B cell (primary cell): ENCODE results near the gene ARHGAP15. TPM values are rescaled to one million over a fixed set of nuclear protein-coding genes. Genes with fewer than 3 reads are reported as not detected.

Experiments
- ATAC-seq: fragments of 200-7000 bp; cut with Tn5 transposase; one replicate; pipeline ENCODE4 v1.10.0; 2021; ENCODE audit warnings: low read depth, mild to moderate bottlenecking, moderate number of reproducible peaks, moderate library complexity
- CTCF ChIA-PET: fragments of 350-600 bp; sonication (Branson Sonifier 250); formaldehyde crosslinking; loops from one replicate; lab custom pipeline; 2021; ENCODE audit warnings: antibody characterized with exemption, inconsistent platforms; lab: Charles Lee
- POLR2A ChIA-PET: fragments of 350-600 bp; sonication (Branson Sonifier 250); formaldehyde crosslinking; loops from one replicate; lab custom pipeline; 2021; ENCODE audit warnings: antibody characterized with exemption; lab: Charles Lee
- DNase-seq: peaks from one replicate; pipeline ENCODE4 v3.0.0; 2013
- H2AFZ ChIP-seq: 2 replicates; pipeline ENCODE4 v1.6.1; 2012; ENCODE audit warnings: mild to moderate bottlenecking, low read depth, low read length; ENCODE audit not compliant: insufficient read depth, poor library complexity, severe bottlenecking
- H3K27ac ChIP-seq, 2 donors: 1 replicate in 1 of 2; 2 replicates in 1 of 2; pipeline ENCODE4 v1.5.1; 2012 to 2013; ENCODE audit warnings: low read length in 2 of 2, mild to moderate bottlenecking in 2 of 2, moderate library complexity in 1 of 2
- H3K27me3 ChIP-seq, 4 experiments: fragments of 200-600 bp in 1 of 4; sonication (generic) in 1 of 4; replicated peaks in 1 of 4; 1 replicate in 2 of 4; 2 replicates in 2 of 4; pipeline versions ENCODE4 v1.6.1 to v1.7.0; 2013 to 2016; ENCODE audit warnings: low read length in 3 of 4, mild to moderate bottlenecking in 2 of 4, mixed read lengths in 1 of 4, moderate library complexity in 1 of 4; ENCODE audit not compliant: insufficient read depth in 4 of 4, control insufficient read depth in 3 of 4; ENCODE audit errors: control extremely low read depth in 1 of 4
- H3K36me3 ChIP-seq, 2 experiments: replicated peaks in 1 of 2; 1 replicate in 1 of 2; 2 replicates in 1 of 2; pipeline versions ENCODE4 v1.6.1 to v1.7.1; 2013; ENCODE audit warnings: low read length in 1 of 2; ENCODE audit not compliant: insufficient read depth in 2 of 2, control insufficient read depth in 1 of 2; ENCODE audit errors: control extremely low read depth in 1 of 2, extremely low read depth in 1 of 2
- H3K4me1 ChIP-seq, 2 donors: fragments of 200-600 bp in 1 of 2; sonication (generic) in 1 of 2; 1 replicate in 1 of 2; 2 replicates in 1 of 2; pipeline versions ENCODE4 v1.5.1 to v1.6.1; 2013 to 2017; ENCODE audit warnings: low read length in 2 of 2; ENCODE audit not compliant: control insufficient read depth in 2 of 2, insufficient read depth in 2 of 2
- H3K4me2 ChIP-seq: replicated peaks from 2 replicates; pipeline ENCODE3; 2012; ENCODE audit warnings: mild to moderate bottlenecking, low read depth, low read length; ENCODE audit not compliant: poor library complexity, severe bottlenecking
- H3K4me3 ChIP-seq, 5 experiments: fragments of 200-600 bp in 1 of 5; sonication (generic) in 1 of 5; 1 replicate in 3 of 5; 2 replicates in 2 of 5; pipeline versions ENCODE4 v1.5.1 to v1.7.0; 2011 to 2016; ENCODE audit warnings: low read length in 4 of 5, mild to moderate bottlenecking in 4 of 5, low read depth in 2 of 5, control low read depth in 1 of 5, moderate library complexity in 1 of 5; ENCODE audit not compliant: insufficient read depth in 1 of 5; ENCODE audit errors: control extremely low read depth in 1 of 5, extremely low read depth in 1 of 5
- H3K79me2 ChIP-seq: fragments of 200-600 bp; sonication (generic); one replicate; pipeline ENCODE4 v1.6.0; 2016; ENCODE audit warnings: low read length; ENCODE audit not compliant: control insufficient read depth, insufficient read depth
- H3K9ac ChIP-seq: fragments of 200-600 bp; sonication (generic); 2 replicates; pipeline ENCODE4 v1.6.1; 2017; ENCODE audit warnings: mild to moderate bottlenecking, low read length, moderate library complexity
- H3K9me3 ChIP-seq, 3 donors: one replicate each; pipeline versions ENCODE4 v1.6.1 to v1.7.1; 2013; ENCODE audit warnings: low read length in 2 of 3; ENCODE audit not compliant: control insufficient read depth in 2 of 3, insufficient read depth in 1 of 3; ENCODE audit errors: control extremely low read depth in 1 of 3
- H4K20me1 ChIP-seq: 2 replicates; pipeline ENCODE4 v1.6.0; 2012; ENCODE audit warnings: mild to moderate bottlenecking, low read length; ENCODE audit not compliant: insufficient read depth, control insufficient read depth, poor library complexity, severe bottlenecking
- H3K27ac Mint-ChIP-seq: one replicate; pipeline ENCODE4 v1.8.0; 2021; ENCODE audit warnings: mixed read lengths
- H3K27me3 Mint-ChIP-seq: one replicate; pipeline ENCODE4 v1.8.0; 2021; ENCODE audit warnings: mixed read lengths
- H3K4me1 Mint-ChIP-seq: one replicate; pipeline ENCODE4 v1.8.0; 2021; ENCODE audit warnings: mixed read lengths
- H3K4me3 Mint-ChIP-seq: one replicate; pipeline ENCODE4 v1.8.0; 2021; ENCODE audit warnings: mixed read lengths
- H3K9me3 Mint-ChIP-seq: one replicate; pipeline ENCODE4 v1.8.0; 2022; ENCODE audit warnings: mixed read lengths; ENCODE audit not compliant: insufficient read depth
- CTCF ChIP-seq: fragments of 200-600 bp; IDR thresholded peaks from one replicate; pipeline ENCODE4 v1.8.0; 2022; ENCODE audit warnings: antibody characterized with exemption, mild to moderate bottlenecking
- EZH2 ChIP-seq: IDR thresholded peaks from 2 replicates; pipeline ENCODE4 v1.6.1; 2012; ENCODE audit warnings: borderline replicate concordance, low read depth, mild to moderate bottlenecking, moderate library complexity, low read length; ENCODE audit not compliant: insufficient read depth, poor library complexity, severe bottlenecking
- WGBS: methylation state at CpG from one replicate; pipeline ENCODE4 v1.1.5; 2013; ENCODE audit warnings: missing lambda C conversion rate; ENCODE audit not compliant: insufficient coverage; 5-methylcytosine and 5-hydroxymethylcytosine counted together
- intact Hi-C: fragments of 100-400 bp; cut with micrococcal nuclease; formaldehyde crosslinking; loops from one replicate; pipeline ENCODE4 v1.10.0; 2022
- polyA plus RNA-seq: library from polyadenylated mRNA; depleted of rRNA; stranded (reverse); fragments of >200 nt; gene quantifications from 2 replicates; pipeline ENCODE4 v1.2.3, GENCODE V29; 2012
- total RNA-seq, 2 donors: library from RNA; stranded (reverse); fragments of 120-200 nt in 1 of 2; gene quantifications; 1 replicate in 1 of 2; 2 replicates in 1 of 2; pipeline versions ENCODE4 v1.2.3 to v1.2.4, GENCODE V29; 2013 to 2022

The ARHGAP15 gene
- total and polyA plus RNA-seq, 2 donors (not counting 1 experiment from before 2014, with no cell fraction given), result 58.6 to 187 TPM

GRCh38 chr2:143280097-143280757 is 151.0 kb downstream of the ARHGAP15 start:
- peak overlapping the region in 1 of 2 donors; percentile 37 for H3K27ac ChIP-seq
- no CpG with 5 or more reads among the region's 3 CpGs for WGBS
- DNase-seq (no peak), ATAC-seq (no peak)
- H3K9me3 ChIP-seq, result no peaks in the 10 kb centered on the region
- Mint-ChIP-seq H3K27ac (peak overlapping the region; percentile 0), H3K27me3 (no peaks in the 10 kb centered on the region), H3K4me3 (no peak overlapping the region), H3K9me3 (no peaks in the 10 kb centered on the region), H3K4me1 (peaks cover 21% of the 10 kb centered on the region)
- H3K79me2 ChIP-seq, result peaks cover 26% of the 10 kb centered on the region
- intact Hi-C loops, result no loop called here
- no peaks in the 10 kb centered on the region for H3K27me3 ChIP-seq
- H3K4me1 ChIP-seq, result no peaks in the 10 kb centered on the region
- H3K4me2 ChIP-seq, result no peak overlapping the region
- H3K4me3 ChIP-seq, result no peak overlapping the region
- peaks cover 0 to 8% of the 10 kb centered on the region in 2 experiments for H3K36me3 ChIP-seq
- H2AFZ ChIP-seq, result no peak overlapping the region
- POLR2A ChIA-PET, result no interaction called here
- H4K20me1 ChIP-seq, result peaks cover 17% of the 10 kb centered on the region
- TF ChIP-seq CTCF (no peak), EZH2 (no peak)
- CTCF ChIA-PET, result interaction anchor here (1.3 to 2.7 kb wide), 6 partner anchors 10 to 180 kb away, joined by 3 to 18 read pairs (median 6); no protein-coding TSS in a partner anchor
- no peak overlapping the region for H3K9ac ChIP-seq

GRCh38 chr2:143282684-143283083 is 153.5 kb downstream of the ARHGAP15 start:
- Histone ChIP-seq H3K79me2 (peaks cover 30% of the 10 kb centered on the region), H2AFZ (no peak overlapping the region), H4K20me1 (peaks cover 26% of the 10 kb centered on the region), H3K4me2 (no peak overlapping the region), H3K27ac (no peak overlapping the region), H3K9me3 (no peaks in the 10 kb centered on the region), H3K27me3 (no peaks in the 10 kb centered on the region), H3K36me3 (peaks cover 2 to 5% of the 10 kb centered on the region in 2 experiments), H3K4me1 (no peaks in the 10 kb centered on the region), H3K9ac (no peak overlapping the region), H3K4me3 (no peak overlapping the region)
- H3K27me3 Mint-ChIP-seq, result no peaks in the 10 kb centered on the region
- intact Hi-C loops, result no loop called here
- H3K4me3 Mint-ChIP-seq, result no peak overlapping the region
- CTCF ChIA-PET, result interaction anchor here (1.0 to 1.8 kb wide), 3 partner anchors 20 to 172 kb away, joined by 3 to 5 read pairs (median 4); no protein-coding TSS in a partner anchor
- ATAC-seq (no peak), DNase-seq (peak; percentile 24)
- TF ChIP-seq CTCF (peak; percentile 55), EZH2 (no peak)
- H3K4me1 Mint-ChIP-seq, result peaks cover 11% of the 10 kb centered on the region
- POLR2A ChIA-PET, result no interaction called here
- WGBS, result no CpG with 5 or more reads among the region's 6 CpGs
- no peaks in the 10 kb centered on the region for H3K9me3 Mint-ChIP-seq
- peak overlapping the region; percentile 38 for H3K27ac Mint-ChIP-seq
